Measurements from ENCODE around the gene PIK3R6. TPM values are rescaled to one million over a fixed set of nuclear protein-coding genes. Genes with fewer than 3 reads are reported as not detected.

The PIK3R6 gene
- total RNA-seq, 1 donor from 2014 or later = 10.1 TPM

DNA sequence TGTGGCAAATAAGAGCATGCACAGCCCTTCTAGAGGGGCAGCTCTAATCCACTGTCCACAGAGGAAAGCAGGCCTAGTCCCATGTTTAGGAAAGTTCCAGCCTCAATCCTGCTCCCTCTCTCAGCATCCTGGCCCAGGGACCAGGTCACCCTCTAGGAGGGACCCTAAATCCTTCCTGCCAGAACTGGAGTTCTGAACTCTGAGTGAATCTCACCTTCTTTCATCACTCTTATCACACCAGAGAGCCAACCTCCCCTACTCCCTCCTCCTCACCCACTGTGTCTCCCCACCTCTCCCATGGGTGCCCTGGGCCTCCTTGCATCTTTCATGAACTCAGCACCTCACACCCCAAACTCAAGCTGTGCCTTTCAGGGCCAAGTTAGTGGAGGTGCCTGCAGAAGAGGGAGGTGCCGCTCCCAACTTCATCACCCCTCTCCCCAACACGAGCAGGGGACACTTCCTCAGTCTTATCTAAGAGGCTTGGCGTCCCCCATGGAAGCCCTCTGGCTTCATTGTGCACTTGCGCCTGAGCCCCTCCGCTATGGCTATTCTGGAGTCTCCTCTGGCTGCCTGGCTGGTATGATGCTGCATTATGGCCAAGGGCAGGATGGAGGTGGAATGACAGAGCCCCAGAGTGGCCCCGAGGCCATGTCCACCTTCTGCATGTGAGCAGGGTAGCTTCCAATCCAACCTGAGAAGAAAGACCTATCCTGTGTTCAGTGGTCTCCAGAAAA is 31.7 kb downstream of the PIK3R6 start:
- H3K4me1 Mint-ChIP-seq (ENCODE audit: low read depth) = no peaks in the 10 kb centered on the region
- intact Hi-C loops (cut with micrococcal nuclease) = no loop called here
- H3K4me3 Mint-ChIP-seq (ENCODE audit: low read depth) = no peak overlapping the region
- peaks cover 48% of the 10 kb centered on the region for H3K36me3 Mint-ChIP-seq (ENCODE audit: low read depth)
- DNase-seq (ENCODE audit: low spot score) = no peak
- H3K27ac Mint-ChIP-seq = no peak overlapping the region
- no peaks in the 10 kb centered on the region for H3K9me3 Mint-ChIP-seq
- no peaks in the 10 kb centered on the region for H3K27me3 Mint-ChIP-seq (ENCODE audit: low read depth)

DNA sequence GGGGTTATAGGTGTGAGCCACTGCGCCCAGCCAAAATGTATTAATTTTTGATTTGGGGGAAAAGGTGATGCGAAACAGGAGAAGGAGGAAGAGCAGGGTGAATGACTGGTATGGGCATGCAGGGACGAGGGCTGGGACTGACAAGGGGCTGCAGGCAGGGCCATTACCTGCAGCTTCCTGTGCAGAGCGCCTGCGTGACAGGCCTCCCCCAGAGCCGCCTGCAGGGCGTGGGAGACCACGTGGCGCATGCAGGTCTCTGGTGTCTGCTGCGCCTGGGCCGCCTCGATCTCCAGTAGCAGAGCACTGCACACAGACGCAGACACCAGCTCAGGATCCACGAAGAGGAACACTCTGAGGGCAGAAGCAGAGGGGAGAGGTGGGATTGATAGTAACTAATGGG is 32.4 kb downstream of the PIK3R6 start:
- Mint-ChIP-seq H3K4me1 (ENCODE audit: low read depth) (no peaks in the 10 kb centered on the region), H3K27ac (no peak overlapping the region), H3K36me3 (ENCODE audit: low read depth) (peaks cover 48% of the 10 kb centered on the region), H3K4me3 (ENCODE audit: low read depth) (no peak overlapping the region), H3K27me3 (ENCODE audit: low read depth) (no peaks in the 10 kb centered on the region), H3K9me3 (no peaks in the 10 kb centered on the region)
- DNase-seq (ENCODE audit: low spot score) = peak; percentile 4
- intact Hi-C loops (cut with micrococcal nuclease) = no loop called here

DNA sequence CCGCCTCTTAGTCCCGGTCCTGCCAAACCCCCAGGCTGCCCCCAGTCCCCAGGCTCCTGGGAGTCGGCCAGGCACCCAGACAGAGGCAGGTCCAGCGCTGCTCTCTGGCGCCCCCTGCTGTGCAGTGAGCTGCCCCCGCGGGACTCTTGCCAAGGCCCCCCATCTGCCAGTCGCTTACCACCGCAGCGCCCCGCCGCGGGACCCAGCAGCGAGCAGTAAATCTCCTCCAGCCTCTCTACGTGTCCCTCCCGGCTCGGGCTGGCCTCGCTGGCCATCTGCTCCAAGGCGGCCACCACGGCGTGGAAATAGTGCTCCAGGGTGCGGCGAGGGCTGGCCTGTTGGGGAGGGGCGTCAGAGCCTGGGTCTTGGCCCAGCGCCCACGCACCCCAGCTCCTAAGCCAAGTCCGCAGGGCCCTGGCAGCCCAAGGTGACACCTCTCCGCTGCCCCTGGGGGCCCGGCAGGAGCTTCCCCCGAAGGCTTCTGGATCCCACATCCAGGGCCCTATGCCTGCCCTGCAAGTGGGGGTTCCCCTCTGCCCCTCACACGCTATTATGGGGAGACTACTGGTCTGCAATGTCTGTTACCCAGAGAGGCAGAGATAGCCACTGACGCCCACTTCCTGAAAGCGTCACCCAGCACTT is 34.6 kb downstream of the PIK3R6 start:
- intact Hi-C loops (cut with micrococcal nuclease) = no loop called here

DNA sequence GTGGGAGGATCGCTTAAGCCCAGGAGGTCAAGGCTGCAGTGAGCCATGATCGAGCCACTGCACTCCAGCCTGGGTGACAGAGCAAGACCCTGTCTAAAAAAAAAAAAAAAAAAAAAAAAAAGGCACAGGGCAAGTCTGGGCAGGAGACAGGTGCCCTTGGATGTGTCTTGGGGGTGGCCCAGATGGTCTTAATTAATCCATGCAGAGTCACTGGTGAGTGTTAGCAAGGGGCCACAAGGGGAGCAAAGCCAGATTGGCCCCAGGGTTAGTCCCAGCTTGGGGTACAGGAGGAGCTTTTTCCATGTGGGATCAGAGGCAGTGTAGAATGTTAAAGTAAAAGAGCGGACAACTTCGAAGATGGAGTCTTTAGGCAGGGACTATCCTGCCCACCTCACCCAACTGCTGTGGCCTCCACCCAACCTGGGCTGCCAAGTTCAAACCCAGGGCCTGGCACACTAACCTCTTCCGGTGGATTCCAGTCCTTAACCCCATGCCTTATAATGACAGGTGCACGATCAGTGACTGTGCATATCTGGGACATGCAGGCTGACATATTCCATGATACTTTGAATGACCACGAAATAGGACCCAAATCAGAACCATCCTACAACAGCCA is 36.1 kb downstream of the PIK3R6 start:
- DNase-seq (ENCODE audit: low spot score) = peak; percentile 4
- intact Hi-C loops (cut with micrococcal nuclease) = no loop called here
- no peaks in the 10 kb centered on the region for H3K9me3 Mint-ChIP-seq
- no peaks in the 10 kb centered on the region for H3K4me1 Mint-ChIP-seq (ENCODE audit: low read depth)
- H3K4me3 Mint-ChIP-seq (ENCODE audit: low read depth) = no peak overlapping the region
- no peaks in the 10 kb centered on the region for H3K27me3 Mint-ChIP-seq (ENCODE audit: low read depth)
- H3K36me3 Mint-ChIP-seq (ENCODE audit: low read depth) = peaks cover 24% of the 10 kb centered on the region
- no peak overlapping the region for H3K27ac Mint-ChIP-seq

More for the DNA sequence above, 34.6 kb downstream of the PIK3R6 start:
- H3K4me1 Mint-ChIP-seq (ENCODE audit: low read depth) = no peaks in the 10 kb centered on the region
- no peak for DNase-seq (ENCODE audit: low spot score)
- H3K4me3 Mint-ChIP-seq (ENCODE audit: low read depth) = no peak overlapping the region
- H3K27ac Mint-ChIP-seq = no peak overlapping the region
- H3K36me3 Mint-ChIP-seq (ENCODE audit: low read depth) = peaks cover 38% of the 10 kb centered on the region
- H3K27me3 Mint-ChIP-seq (ENCODE audit: low read depth) = no peaks in the 10 kb centered on the region
- no peaks in the 10 kb centered on the region for H3K9me3 Mint-ChIP-seq

DNA sequence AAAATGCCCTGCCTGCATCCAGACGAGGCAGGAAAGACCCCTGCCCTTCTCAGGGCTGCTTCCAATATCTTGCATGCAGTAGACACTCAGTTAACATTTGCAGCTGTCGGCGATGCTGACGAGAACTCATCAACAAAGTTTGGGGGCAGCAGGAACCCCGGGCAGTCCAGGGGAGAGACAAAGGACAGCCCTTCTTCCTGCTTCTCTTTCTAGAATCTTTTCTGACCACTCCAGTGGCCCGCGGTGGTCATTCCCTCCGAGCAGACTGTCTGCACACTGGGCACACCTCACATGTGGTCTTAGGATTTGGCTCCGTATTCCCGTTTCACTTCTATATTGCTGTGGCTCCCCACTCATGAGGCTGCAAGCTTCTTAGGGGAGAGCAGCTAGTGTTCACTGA is 37.3 kb downstream of the PIK3R6 start:
- no peak overlapping the region for H3K4me3 Mint-ChIP-seq (ENCODE audit: low read depth)
- H3K27ac Mint-ChIP-seq = no peak overlapping the region
- H3K27me3 Mint-ChIP-seq (ENCODE audit: low read depth) = no peaks in the 10 kb centered on the region
- peak; percentile 5 for DNase-seq (ENCODE audit: low spot score)
- no peaks in the 10 kb centered on the region for H3K4me1 Mint-ChIP-seq (ENCODE audit: low read depth)
- H3K9me3 Mint-ChIP-seq = peaks cover 5% of the 10 kb centered on the region
- intact Hi-C loops (cut with micrococcal nuclease) = no loop called here
- H3K36me3 Mint-ChIP-seq (ENCODE audit: low read depth) = peaks cover 16% of the 10 kb centered on the region

DNA sequence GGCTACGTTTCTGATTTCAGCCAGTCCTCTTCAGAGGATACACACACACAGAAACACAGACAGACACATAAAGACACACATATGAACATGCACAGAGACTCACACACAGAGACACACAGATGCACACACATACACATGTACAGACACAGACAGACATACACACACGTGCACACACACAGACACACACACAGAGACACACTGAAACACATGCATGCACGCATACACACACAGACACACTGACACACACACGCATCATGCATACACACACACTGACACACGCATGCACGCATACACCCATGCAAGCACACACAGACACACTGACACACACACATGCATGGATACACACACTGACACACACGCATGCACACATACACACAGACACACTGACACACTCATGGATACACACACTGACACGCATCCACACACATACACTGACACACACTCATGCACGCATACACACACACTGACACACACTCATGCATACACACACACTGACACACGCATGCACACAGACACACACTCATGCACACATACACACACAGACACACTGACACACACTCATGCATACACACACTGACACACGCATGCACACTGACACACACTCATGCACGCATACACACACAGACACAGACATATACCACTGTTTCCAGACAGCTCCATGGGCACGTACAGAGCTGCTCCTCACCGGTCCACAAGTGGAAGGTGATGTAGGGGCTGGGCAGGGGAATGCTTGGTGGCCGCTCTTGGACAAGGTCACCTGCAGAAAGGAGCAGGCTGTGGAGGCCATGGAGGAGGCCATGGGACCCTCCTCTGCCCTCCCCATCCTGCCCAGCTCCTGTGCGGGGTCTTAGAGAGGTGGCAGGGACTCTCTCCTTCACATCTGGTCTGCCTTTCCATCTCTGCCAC is 38.2 kb downstream of the PIK3R6 start:
- Mint-ChIP-seq H3K4me3 (ENCODE audit: low read depth) (no peak overlapping the region), H3K36me3 (ENCODE audit: low read depth) (peaks cover 16% of the 10 kb centered on the region), H3K9me3 (peaks cover 13% of the 10 kb centered on the region), H3K27ac (no peak overlapping the region), H3K27me3 (ENCODE audit: low read depth) (no peaks in the 10 kb centered on the region), H3K4me1 (ENCODE audit: low read depth) (no peaks in the 10 kb centered on the region)
- DNase-seq (ENCODE audit: low spot score) = peak; percentile 5
- intact Hi-C loops (cut with micrococcal nuclease) = no loop called here

DNA sequence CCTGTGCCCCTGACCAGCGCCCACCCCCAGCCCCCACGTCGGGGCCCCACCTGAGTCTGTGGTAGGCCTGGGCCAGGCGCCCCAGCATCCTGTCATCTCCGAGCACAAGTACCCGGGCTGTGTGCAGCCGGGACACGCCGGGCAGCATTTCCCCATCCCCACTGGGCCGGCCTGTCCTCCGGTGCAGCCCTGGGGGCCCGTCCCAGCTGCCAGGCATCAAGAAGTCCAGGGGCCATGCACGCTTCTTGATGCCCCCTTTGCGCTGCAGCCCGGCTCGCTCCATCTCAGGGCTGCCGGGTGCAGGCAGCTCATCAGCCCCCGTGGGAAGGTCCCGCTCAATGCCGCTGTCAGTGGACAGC is 39.0 kb downstream of the PIK3R6 start:
- H3K27ac Mint-ChIP-seq = no peak overlapping the region
- H3K27me3 Mint-ChIP-seq (ENCODE audit: low read depth) = no peaks in the 10 kb centered on the region
- no peaks in the 10 kb centered on the region for H3K4me1 Mint-ChIP-seq (ENCODE audit: low read depth)
- no peak overlapping the region for H3K4me3 Mint-ChIP-seq (ENCODE audit: low read depth)
- peaks cover 15% of the 10 kb centered on the region for H3K9me3 Mint-ChIP-seq
- peaks cover 13% of the 10 kb centered on the region for H3K36me3 Mint-ChIP-seq (ENCODE audit: low read depth)
- intact Hi-C loops (cut with micrococcal nuclease) = no loop called here
- DNase-seq (ENCODE audit: low spot score) = peak; percentile 4

DNA sequence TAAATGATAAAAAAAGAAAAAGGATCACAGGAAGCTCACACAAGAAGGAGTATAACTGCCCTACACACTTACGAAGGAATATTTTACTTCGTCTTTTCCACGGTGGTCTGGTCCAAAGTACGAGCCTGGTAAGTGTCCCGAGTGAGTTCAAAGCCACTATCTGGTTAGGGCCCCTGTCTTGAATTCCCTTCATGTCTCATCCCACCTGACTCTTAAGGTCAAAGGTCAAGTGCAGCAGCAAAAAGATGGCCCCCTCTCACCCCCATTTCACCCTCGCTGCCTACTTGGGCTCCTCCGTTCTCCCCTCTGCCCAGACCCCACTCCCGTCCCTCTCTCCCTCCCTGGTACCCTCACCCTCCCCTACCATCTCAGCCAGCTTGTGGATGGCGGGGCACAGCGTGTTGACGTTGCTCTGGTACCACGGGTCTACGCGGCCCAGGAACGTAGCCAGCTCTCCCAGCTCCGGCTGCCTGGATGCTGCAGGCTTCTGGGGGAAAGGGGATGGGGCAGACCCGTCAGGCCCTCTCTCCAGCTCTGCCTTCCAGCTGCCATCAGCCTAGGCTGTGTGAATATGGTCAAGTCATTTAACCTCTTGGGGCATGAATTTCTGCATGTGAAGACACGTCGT is 40.6 kb downstream of the PIK3R6 start:
- no peak overlapping the region for H3K27ac Mint-ChIP-seq
- H3K9me3 Mint-ChIP-seq = peaks cover 15% of the 10 kb centered on the region
- no peaks in the 10 kb centered on the region for H3K27me3 Mint-ChIP-seq (ENCODE audit: low read depth)
- peak; percentile 6 for DNase-seq (ENCODE audit: low spot score)
- peaks cover 22% of the 10 kb centered on the region for H3K36me3 Mint-ChIP-seq (ENCODE audit: low read depth)
- H3K4me3 Mint-ChIP-seq (ENCODE audit: low read depth) = no peak overlapping the region
- H3K4me1 Mint-ChIP-seq (ENCODE audit: low read depth) = no peaks in the 10 kb centered on the region
- intact Hi-C loops (cut with micrococcal nuclease) = no loop called here

DNA sequence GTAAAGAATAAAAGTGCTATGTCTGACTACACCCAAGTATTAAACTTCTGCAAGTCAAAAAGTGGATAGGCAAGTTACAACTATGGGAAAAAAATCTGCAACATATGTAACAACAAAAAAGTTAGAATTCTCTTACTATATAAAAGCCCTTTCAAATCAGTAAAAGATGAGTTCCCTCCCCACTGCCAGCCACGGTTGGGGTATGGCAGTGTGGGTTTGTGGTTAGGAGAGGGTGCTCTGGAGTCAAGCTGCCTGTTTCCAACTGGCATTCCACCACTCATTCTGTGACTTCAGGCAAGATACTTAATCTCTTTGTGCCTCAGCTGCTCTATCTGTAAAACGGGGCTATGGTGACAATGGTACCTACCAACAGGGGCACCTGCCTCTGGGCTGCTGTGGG is 41.7 kb downstream of the PIK3R6 start:
- intact Hi-C loops (cut with micrococcal nuclease) = no loop called here
- no peak for DNase-seq (ENCODE audit: low spot score)
- no peaks in the 10 kb centered on the region for H3K4me1 Mint-ChIP-seq (ENCODE audit: low read depth)

DNA sequence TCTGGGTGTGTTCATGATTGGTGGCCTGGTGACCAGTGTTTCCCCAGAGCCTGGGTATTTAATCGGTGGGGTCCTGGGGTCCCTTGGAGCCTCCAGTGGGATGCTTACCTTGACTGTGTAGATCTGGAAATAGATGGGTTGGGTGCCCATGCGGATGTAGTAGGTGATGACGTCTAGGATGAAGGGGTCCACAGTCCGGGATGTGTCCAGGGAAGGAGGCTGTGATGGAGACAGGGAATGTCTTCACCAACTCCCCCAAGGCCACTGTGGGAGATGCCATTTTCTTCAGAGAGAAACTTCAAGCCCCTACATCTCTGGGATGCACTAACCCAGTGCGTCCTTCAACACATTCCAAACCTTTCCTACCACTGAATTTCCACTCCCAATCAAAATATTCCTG is 44.2 kb downstream of the PIK3R6 start:
- Mint-ChIP-seq H3K27me3 (ENCODE audit: low read depth) (no peaks in the 10 kb centered on the region), H3K9me3 (peaks cover 15% of the 10 kb centered on the region), H3K4me1 (ENCODE audit: low read depth) (no peaks in the 10 kb centered on the region), H3K4me3 (ENCODE audit: low read depth) (no peak overlapping the region), H3K27ac (no peak overlapping the region), H3K36me3 (ENCODE audit: low read depth) (peaks cover 22% of the 10 kb centered on the region)
- no peak for DNase-seq (ENCODE audit: low spot score)
- intact Hi-C loops (cut with micrococcal nuclease) = no loop called here

More for the DNA sequence above, 41.7 kb downstream of the PIK3R6 start:
- H3K9me3 Mint-ChIP-seq = peaks cover 15% of the 10 kb centered on the region
- no peak overlapping the region for H3K4me3 Mint-ChIP-seq (ENCODE audit: low read depth)
- H3K36me3 Mint-ChIP-seq (ENCODE audit: low read depth) = peaks cover 22% of the 10 kb centered on the region
- H3K27me3 Mint-ChIP-seq (ENCODE audit: low read depth) = no peaks in the 10 kb centered on the region
- H3K27ac Mint-ChIP-seq = no peak overlapping the region

DNA sequence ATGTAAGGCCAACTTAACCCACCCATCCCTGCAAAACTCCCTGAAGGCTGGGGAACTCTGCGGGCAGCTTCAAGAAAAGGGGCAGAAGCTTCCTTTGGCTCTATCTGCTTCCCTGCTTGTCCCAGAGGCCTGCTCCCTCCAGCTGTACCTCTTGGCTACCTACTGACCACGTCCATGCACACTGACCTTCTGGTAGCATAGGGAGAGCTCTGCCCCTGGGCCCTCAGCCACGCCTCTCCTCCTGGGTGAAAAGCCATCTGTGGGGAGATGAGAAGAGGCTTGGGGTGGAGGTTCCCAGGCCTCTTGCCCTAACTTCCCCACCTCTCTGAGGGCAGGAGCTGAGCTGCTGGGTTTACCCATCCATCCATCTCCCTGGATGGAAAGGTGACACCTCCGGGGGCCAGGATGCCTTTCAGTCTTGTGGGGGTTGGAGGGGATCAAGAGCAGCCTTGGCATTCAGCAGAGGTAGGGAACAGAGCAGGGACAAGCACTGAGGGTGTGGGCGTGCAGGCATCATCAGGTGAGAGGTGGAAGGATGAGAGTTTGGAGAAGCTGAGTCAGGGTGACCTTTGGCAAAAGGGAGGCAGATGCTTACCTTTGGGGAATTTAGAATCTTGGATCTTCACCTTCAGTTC is 45.0 kb downstream of the PIK3R6 start:
- DNase-seq (ENCODE audit: low spot score) = no peak
- H3K4me3 Mint-ChIP-seq (ENCODE audit: low read depth) = no peak overlapping the region
- H3K9me3 Mint-ChIP-seq = peaks cover 15% of the 10 kb centered on the region
- no peaks in the 10 kb centered on the region for H3K4me1 Mint-ChIP-seq (ENCODE audit: low read depth)
- intact Hi-C loops (cut with micrococcal nuclease) = no loop called here
- no peak overlapping the region for H3K27ac Mint-ChIP-seq
- H3K36me3 Mint-ChIP-seq (ENCODE audit: low read depth) = peaks cover 25% of the 10 kb centered on the region
- no peaks in the 10 kb centered on the region for H3K27me3 Mint-ChIP-seq (ENCODE audit: low read depth)

Data from activated T-helper 2 cell treated with anti-CD3 and anti-CD28 coated beads, Interferon-gamma antibody, Interleukin-2, Interleukin-4, amounts not matched to agents 10 μg/mL and 5 μg/mL and 100 μg/mL, durations not matched to agents 14 hours and 24 hours and 36 hours (primary cell).